ENCODE results near the gene IL16. TPM values are rescaled to one million over a fixed set of nuclear protein-coding genes. Genes with fewer than 3 reads are reported as not detected.

IL16 gene
- total and polyA plus RNA-seq, 2 donors (not counting 1 experiment from before 2014, with no cell fraction given), result 181 to 287 TPM

GRCh38 chr15:81170511-81170910 lies 26.2 kb upstream of the IL16 start:
- no peaks in the 10 kb centered on the region for H3K36me3 ChIP-seq (replicated peaks in 1 of 2; ENCODE audit: control extremely low read depth in 1 of 2, control insufficient read depth in 1 of 2, extremely low read depth in 1 of 2, insufficient read depth in 2 of 2, low read length in 1 of 2)
- peaks cover 24% of the 10 kb centered on the region for H3K27me3 Mint-ChIP-seq
- TF ChIP-seq, protein P1, sequence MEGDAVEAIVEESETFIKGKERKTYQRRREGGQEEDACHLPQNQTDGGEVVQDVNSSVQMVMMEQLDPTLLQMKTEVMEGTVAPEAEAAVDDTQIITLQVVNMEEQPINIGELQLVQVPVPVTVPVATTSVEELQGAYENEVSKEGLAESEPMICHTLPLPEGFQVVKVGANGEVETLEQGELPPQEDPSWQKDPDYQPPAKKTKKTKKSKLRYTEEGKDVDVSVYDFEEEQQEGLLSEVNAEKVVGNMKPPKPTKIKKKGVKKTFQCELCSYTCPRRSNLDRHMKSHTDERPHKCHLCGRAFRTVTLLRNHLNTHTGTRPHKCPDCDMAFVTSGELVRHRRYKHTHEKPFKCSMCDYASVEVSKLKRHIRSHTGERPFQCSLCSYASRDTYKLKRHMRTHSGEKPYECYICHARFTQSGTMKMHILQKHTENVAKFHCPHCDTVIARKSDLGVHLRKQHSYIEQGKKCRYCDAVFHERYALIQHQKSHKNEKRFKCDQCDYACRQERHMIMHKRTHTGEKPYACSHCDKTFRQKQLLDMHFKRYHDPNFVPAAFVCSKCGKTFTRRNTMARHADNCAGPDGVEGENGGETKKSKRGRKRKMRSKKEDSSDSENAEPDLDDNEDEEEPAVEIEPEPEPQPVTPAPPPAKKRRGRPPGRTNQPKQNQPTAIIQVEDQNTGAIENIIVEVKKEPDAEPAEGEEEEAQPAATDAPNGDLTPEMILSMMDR (IDR thresholded peaks at IDR 0.05), result no peak
- TF ChIP-seq EZH2 (IDR thresholded peaks at IDR 0.05; ENCODE audit: borderline replicate concordance, insufficient read depth, low read depth, low read length, poor library complexity, severe bottlenecking), result no peak
- H3K4me2 ChIP-seq (replicated peaks; ENCODE audit: low read depth, low read length, poor library complexity, severe bottlenecking), result no peak overlapping the region
- intact Hi-C loops (cut with micrococcal nuclease), result no loop called here
- H4K20me1 ChIP-seq (ENCODE audit: control insufficient read depth, insufficient read depth, low read length, poor library complexity, severe bottlenecking), result no peaks in the 10 kb centered on the region
- no peaks in the 10 kb centered on the region for H3K9me3 ChIP-seq (ENCODE audit: control extremely low read depth in 1 of 3, control insufficient read depth in 2 of 3, insufficient read depth in 1 of 3, low read length in 2 of 3)
- H3K27ac ChIP-seq (ENCODE audit: low read length in 2 of 2), result no peak overlapping the region
- H3K9ac ChIP-seq (ENCODE audit: low read length), result no peak overlapping the region
- CTCF ChIA-PET, result interaction anchor here (0.7 kb wide), 1 partner anchor 96 kb away, joined by 3 read pairs; no protein-coding TSS in a partner anchor
- POLR2A ChIA-PET, result no interaction called here
- H2AFZ ChIP-seq (ENCODE audit: insufficient read depth, low read depth, low read length, poor library complexity, severe bottlenecking), result no peak overlapping the region
- DNase-seq, result no peak
- H3K4me3 Mint-ChIP-seq, result no peak overlapping the region
- no peaks in the 10 kb centered on the region for H3K79me2 ChIP-seq (ENCODE audit: control insufficient read depth, insufficient read depth, low read length)
- no peaks in the 10 kb centered on the region for H3K4me1 ChIP-seq (ENCODE audit: control insufficient read depth in 2 of 2, insufficient read depth in 2 of 2, low read length in 2 of 2)
- no CpG with 5 or more reads among the region's 3 CpGs for WGBS (ENCODE audit: insufficient coverage)
- H3K4me3 ChIP-seq (ENCODE audit: control extremely low read depth in 1 of 5, extremely low read depth in 1 of 5, insufficient read depth in 1 of 5, low read depth in 2 of 5, low read length in 4 of 5), result no peak overlapping the region
- no peaks in the 10 kb centered on the region for H3K9me3 Mint-ChIP-seq (ENCODE audit: insufficient read depth)
- no peaks in the 10 kb centered on the region for H3K4me1 Mint-ChIP-seq
- no peak for ATAC-seq (ENCODE audit: low read depth)
- H3K27me3 ChIP-seq (replicated peaks in 1 of 4; ENCODE audit: control extremely low read depth in 1 of 4, control insufficient read depth in 3 of 4, insufficient read depth in 4 of 4, low read length in 3 of 4), result peaks cover 0 to 9% (median 0%) of the 10 kb centered on the region in 4 experiments
- no peak overlapping the region for H3K27ac Mint-ChIP-seq

DNA sequence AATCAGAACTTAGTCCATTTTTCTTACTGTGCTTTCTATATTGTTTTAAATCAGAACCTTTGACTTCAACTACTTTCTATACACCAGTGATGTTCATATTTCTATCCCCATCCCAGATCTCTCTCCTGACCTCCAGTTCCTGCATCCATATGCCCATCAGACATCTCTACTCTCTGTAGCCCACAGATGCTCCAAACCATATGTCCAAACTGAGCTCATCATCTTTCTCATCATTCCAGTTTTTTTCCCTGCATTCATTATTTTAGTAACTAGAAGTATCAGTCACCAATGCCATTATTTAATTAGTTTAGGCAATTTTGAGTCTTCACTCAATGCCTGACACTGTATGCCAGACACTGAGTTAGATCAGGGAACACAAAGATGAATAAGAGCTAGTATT lies 25.4 kb upstream of the IL16 start:
- peaks cover 0 to 9% (median 0%) of the 10 kb centered on the region in 4 experiments for H3K27me3 ChIP-seq (replicated peaks in 1 of 4; ENCODE audit: control extremely low read depth in 1 of 4, control insufficient read depth in 3 of 4, insufficient read depth in 4 of 4, low read length in 3 of 4)
- TF ChIP-seq, protein P1 (IDR thresholded peaks at IDR 0.05), result no peak
- no peak for TF ChIP-seq EZH2 (IDR thresholded peaks at IDR 0.05; ENCODE audit: borderline replicate concordance, insufficient read depth, low read depth, low read length, poor library complexity, severe bottlenecking)
- no peaks in the 10 kb centered on the region for H3K9me3 ChIP-seq (ENCODE audit: control extremely low read depth in 1 of 3, control insufficient read depth in 2 of 3, insufficient read depth in 1 of 3, low read length in 2 of 3)
- Mint-ChIP-seq H3K4me1 (no peaks in the 10 kb centered on the region), H3K27me3 (peaks cover 26% of the 10 kb centered on the region), H3K9me3 (ENCODE audit: insufficient read depth) (no peaks in the 10 kb centered on the region), H3K27ac (no peak overlapping the region), H3K4me3 (no peak overlapping the region)
- no peak for ATAC-seq (ENCODE audit: low read depth)
- H3K4me3 ChIP-seq (ENCODE audit: control extremely low read depth in 1 of 5, extremely low read depth in 1 of 5, insufficient read depth in 1 of 5, low read depth in 2 of 5, low read length in 4 of 5), result no peak overlapping the region
- no peak overlapping the region for H2AFZ ChIP-seq (ENCODE audit: insufficient read depth, low read depth, low read length, poor library complexity, severe bottlenecking)
- no peaks in the 10 kb centered on the region for H3K79me2 ChIP-seq (ENCODE audit: control insufficient read depth, insufficient read depth, low read length)
- H3K27ac ChIP-seq (ENCODE audit: low read length in 2 of 2), result no peak overlapping the region
- H3K36me3 ChIP-seq (replicated peaks in 1 of 2; ENCODE audit: control extremely low read depth in 1 of 2, control insufficient read depth in 1 of 2, extremely low read depth in 1 of 2, insufficient read depth in 2 of 2, low read length in 1 of 2), result no peaks in the 10 kb centered on the region
- intact Hi-C loops (cut with micrococcal nuclease), result no loop called here
- no peak overlapping the region for H3K9ac ChIP-seq (ENCODE audit: low read length)
- ChIA-PET CTCF (interaction anchor here (0.5 kb wide), 1 partner anchor 314 kb away, joined by 4 read pairs; no protein-coding TSS in a partner anchor), POLR2A (no interaction called here)
- H4K20me1 ChIP-seq (ENCODE audit: control insufficient read depth, insufficient read depth, low read length, poor library complexity, severe bottlenecking), result no peaks in the 10 kb centered on the region
- no peaks in the 10 kb centered on the region for H3K4me1 ChIP-seq (ENCODE audit: control insufficient read depth in 2 of 2, insufficient read depth in 2 of 2, low read length in 2 of 2)
- DNase-seq, result no peak
- no peak overlapping the region for H3K4me2 ChIP-seq (replicated peaks; ENCODE audit: low read depth, low read length, poor library complexity, severe bottlenecking)
